MM.1S (cell line): ENCODE results near the gene PLEKHO1.

Experiments
- CTCF ChIP-seq: fragments of 300-600 bp; sonication (generic); IDR thresholded peaks from 2 replicates; pipeline ENCODE4 v1.5.1; 2016; ENCODE audit warnings: antibody characterized with exemption, low read length, mixed read lengths
- EZH2 ChIP-seq: fragments of 300-600 bp; sonication (generic); optimal IDR thresholded peaks from 2 replicates; pipeline ENCODE3; 2017; ENCODE audit warnings: low read depth, mild to moderate bottlenecking, antibody characterized with exemption, low read length, mixed read lengths

- TF ChIP-seq CTCF (no peak), EZH2 (no peak)
Observed at GRCh38 chr1:150154143-150154542, 4.4 kb downstream of the PLEKHO1 start.
